KOPT-K1 (cell line): ENCODE measurements around the gene DLG2.

Source experiments
- H3K27ac ChIP-seq: fragments of 200-600 bp; sonication (generic); 2 replicates; pipeline ENCODE4 v1.5.1; 2016; ENCODE audit warnings: antibody characterized with exemption, mild to moderate bottlenecking, low read depth, low read length; ENCODE audit not compliant: poor library complexity, severe bottlenecking
- H3K36me3 ChIP-seq: fragments of 200-600 bp; sonication (generic); 2 replicates; pipeline ENCODE4 v1.5.1; 2017; ENCODE audit warnings: antibody characterized with exemption, mild to moderate bottlenecking, low read length, moderate library complexity; ENCODE audit not compliant: insufficient read depth
- H3K9me3 ChIP-seq: fragments of 200-600 bp; sonication (generic); 2 replicates; pipeline ENCODE4 v1.5.1; 2017; ENCODE audit warnings: antibody characterized with exemption, low read length, mild to moderate bottlenecking; ENCODE audit not compliant: insufficient read depth, poor library complexity, severe bottlenecking

DLG2 gene

GRCh38 chr11:83502041-83502440 is 2125.1 kb downstream of the DLG2 start:
- H3K27ac ChIP-seq = no peak overlapping the region
- H3K9me3 ChIP-seq = no peaks in the 10 kb centered on the region
- no peaks in the 10 kb centered on the region for H3K36me3 ChIP-seq

GRCh38 chr11:83493917-83494316 is 2133.2 kb downstream of the DLG2 start:
- Histone ChIP-seq H3K27ac (no peak overlapping the region), H3K9me3 (no peaks in the 10 kb centered on the region), H3K36me3 (no peaks in the 10 kb centered on the region)

- no peaks in the 10 kb centered on the region for H3K9me3 ChIP-seq
- no peak overlapping the region for H3K27ac ChIP-seq
- no peaks in the 10 kb centered on the region for H3K36me3 ChIP-seq
Observed at GRCh38 chr11:83493034-83493433, 2134.1 kb downstream of the DLG2 start.

GRCh38 chr11:83483808-83484207 is 2143.3 kb downstream of the DLG2 start:
- no peaks in the 10 kb centered on the region for H3K9me3 ChIP-seq
- H3K36me3 ChIP-seq = no peaks in the 10 kb centered on the region
- no peak overlapping the region for H3K27ac ChIP-seq

- H3K27ac ChIP-seq = no peak overlapping the region
- no peaks in the 10 kb centered on the region for H3K9me3 ChIP-seq
- no peaks in the 10 kb centered on the region for H3K36me3 ChIP-seq
Observed at GRCh38 chr11:83480811-83481210, 2146.3 kb downstream of the DLG2 start.

DNA sequence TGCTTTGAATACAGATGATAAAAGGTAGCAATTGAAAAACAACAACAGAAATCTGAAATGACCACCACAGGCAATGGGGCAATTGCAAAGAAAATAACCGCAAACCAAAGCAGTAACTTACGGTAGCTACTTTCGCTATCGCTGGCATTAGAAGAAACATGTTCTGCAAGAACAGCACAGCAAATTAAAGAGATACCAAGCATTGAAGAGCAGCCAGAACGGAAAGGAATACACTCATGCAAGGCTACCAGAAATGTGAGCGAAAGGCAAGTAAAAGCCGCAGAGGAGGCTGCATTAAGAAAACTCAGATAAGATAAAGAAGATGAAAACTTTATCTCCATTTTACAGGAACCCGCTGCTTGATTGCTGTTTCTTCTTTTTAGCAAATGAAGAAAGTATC is 2146.9 kb downstream of the DLG2 start:
- Histone ChIP-seq H3K36me3 (no peaks in the 10 kb centered on the region), H3K9me3 (no peaks in the 10 kb centered on the region), H3K27ac (no peak overlapping the region)

GRCh38 chr11:83477772-83478171 is 2149.4 kb downstream of the DLG2 start:
- no peak overlapping the region for H3K27ac ChIP-seq
- no peaks in the 10 kb centered on the region for H3K36me3 ChIP-seq
- no peaks in the 10 kb centered on the region for H3K9me3 ChIP-seq

- no peaks in the 10 kb centered on the region for H3K9me3 ChIP-seq
- no peak overlapping the region for H3K27ac ChIP-seq
- no peaks in the 10 kb centered on the region for H3K36me3 ChIP-seq
Observed at GRCh38 chr11:83475760-83476159, 2151.4 kb downstream of the DLG2 start.

DNA sequence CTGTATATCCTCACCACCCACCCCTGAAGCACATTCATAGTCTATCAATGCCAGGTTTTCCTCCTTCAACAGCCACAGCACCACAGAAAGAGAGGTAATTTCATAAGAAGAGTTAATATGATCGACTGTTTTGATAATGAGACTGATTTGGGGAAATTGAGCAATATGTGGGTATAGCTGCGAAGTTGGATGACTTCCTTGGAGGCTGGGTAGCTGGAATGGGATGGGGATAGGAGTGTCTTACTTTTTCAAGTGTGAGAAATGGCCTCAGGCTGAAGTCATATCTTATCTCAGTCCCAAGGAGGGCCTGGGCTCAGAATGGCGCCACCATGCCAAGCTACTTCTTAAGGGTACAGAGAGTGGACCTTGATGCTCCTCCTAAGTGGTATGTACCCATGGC is 2153.4 kb downstream of the DLG2 start:
- no peaks in the 10 kb centered on the region for H3K9me3 ChIP-seq
- H3K36me3 ChIP-seq = no peaks in the 10 kb centered on the region
- no peak overlapping the region for H3K27ac ChIP-seq

- H3K36me3 ChIP-seq = no peaks in the 10 kb centered on the region
Observed at GRCh38 chr11:83472806-83473205, 2154.3 kb downstream of the DLG2 start.

GRCh38 chr11:83471831-83472727 is 2155.1 kb downstream of the DLG2 start:
- Histone ChIP-seq H3K36me3 (no peaks in the 10 kb centered on the region), H3K27ac (no peak overlapping the region), H3K9me3 (no peaks in the 10 kb centered on the region)

More at GRCh38 chr11:83472806-83473205, 2154.3 kb downstream of the DLG2 start:
- Histone ChIP-seq H3K27ac (no peak overlapping the region), H3K9me3 (no peaks in the 10 kb centered on the region)

DNA sequence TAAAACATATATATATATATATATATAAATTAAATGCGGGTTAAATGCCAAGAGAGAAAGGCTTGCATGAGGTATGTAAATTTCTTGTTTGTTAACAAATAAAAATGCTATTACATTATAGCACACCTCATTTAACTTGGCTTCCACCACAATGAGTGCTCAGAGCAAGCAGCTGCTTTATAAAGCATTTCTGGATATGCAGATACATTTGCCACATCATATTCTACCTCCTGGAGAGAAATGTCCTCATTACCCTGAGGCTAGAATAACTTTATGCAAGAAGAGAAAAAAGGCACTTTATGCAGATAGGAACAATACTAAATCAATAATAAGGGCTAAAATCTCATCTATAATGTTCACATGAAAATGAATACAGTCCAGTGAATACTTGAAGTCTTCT is 2159.3 kb downstream of the DLG2 start:
- no peaks in the 10 kb centered on the region for H3K9me3 ChIP-seq
- no peaks in the 10 kb centered on the region for H3K36me3 ChIP-seq
- H3K27ac ChIP-seq = no peak overlapping the region

DNA sequence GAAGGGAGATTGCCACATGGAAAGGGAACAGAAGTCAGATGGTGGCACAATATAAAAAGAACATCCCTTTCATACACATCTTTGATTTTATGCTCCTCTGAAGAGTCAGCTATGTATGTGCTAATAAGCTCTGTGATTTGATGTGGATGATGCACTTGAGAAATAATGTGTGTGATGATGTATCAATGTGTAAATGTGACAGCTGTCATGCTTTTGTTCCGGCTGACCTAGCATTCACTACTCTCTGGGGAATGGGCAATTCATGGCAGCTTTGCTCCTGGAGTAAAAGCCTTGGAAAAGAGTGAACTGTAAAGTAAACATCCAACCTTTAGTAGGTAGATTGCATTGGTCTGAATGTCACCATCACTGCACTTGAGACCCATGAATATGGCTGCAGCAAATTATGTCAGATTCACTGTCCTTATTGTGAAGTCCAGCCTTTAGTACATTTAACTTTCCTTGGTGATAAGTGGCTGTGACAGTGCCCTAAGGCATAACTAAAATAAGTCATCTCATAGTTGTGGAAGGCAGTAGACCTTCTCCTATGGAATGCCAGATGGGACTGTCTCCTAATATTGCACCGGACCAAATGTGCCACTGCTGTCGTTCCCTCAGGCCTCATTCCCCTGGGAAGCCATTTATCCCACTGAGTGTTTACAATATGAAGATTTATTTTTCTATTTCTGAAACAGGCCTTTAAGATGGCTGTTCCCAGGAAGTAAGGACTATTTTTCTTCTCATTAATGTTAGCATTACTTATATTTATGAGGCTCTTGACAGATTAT is 2162.8 kb downstream of the DLG2 start:
- Histone ChIP-seq H3K27ac (no peak overlapping the region), H3K9me3 (no peaks in the 10 kb centered on the region), H3K36me3 (no peaks in the 10 kb centered on the region)

DNA sequence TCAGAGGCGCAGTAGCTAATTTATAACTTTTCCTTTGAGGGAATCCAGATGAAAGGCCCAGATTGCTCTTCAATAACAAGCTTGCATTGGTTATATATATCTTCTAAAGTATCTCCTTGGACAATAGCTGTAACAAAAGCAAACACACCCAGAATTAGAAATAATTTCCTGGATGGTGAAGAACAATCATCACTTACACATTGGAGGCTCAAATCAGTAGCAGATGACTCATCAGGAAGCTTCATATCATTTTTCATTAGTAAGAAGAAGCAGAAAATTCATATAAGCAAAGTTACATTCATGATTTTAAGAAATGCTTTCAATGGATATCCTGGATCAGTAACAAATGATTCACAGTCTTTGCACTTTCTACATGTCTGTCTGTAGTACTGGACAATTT is 2167.3 kb downstream of the DLG2 start:
- H3K9me3 ChIP-seq = no peaks in the 10 kb centered on the region
- no peaks in the 10 kb centered on the region for H3K36me3 ChIP-seq
- no peak overlapping the region for H3K27ac ChIP-seq

DNA sequence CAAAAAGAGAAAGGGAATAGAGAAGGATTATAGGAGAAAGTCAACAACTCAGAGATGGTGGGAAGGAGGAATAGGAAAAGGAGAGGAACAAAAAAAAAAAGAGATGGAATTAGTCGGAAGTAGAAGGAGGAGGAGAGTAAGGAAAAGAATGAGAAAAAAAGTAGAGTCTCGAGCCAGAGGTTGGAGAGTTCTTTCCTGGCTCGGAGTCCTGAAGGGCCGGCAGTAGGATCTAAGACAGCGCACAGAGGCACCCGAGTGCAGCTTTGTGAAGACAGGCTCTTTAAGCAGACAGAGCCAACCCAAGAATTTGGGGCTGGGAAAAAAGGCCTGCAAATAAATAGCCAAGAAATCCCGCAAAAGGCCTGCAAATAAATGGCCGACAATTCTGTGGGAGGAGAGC is 2170.6 kb downstream of the DLG2 start:
- Histone ChIP-seq H3K36me3 (no peaks in the 10 kb centered on the region), H3K9me3 (no peaks in the 10 kb centered on the region)

More for the DNA sequence above, 2170.6 kb downstream of the DLG2 start:
- no peak overlapping the region for H3K27ac ChIP-seq
